SK-N-SH treated with all-trans-retinoic acid at 6 μM for 48 hours (cell line): Measurements from ENCODE around the gene ACP1.

Experiments
- ATAC-seq: fragments of 200-7000 bp; cut with Tn5 transposase; 3 replicates; pipeline ENCODE4 v1.9.1; 2020; ENCODE audit warnings: mild to moderate bottlenecking, moderate library complexity
- ARNTL ChIP-seq: fragments of 450-650 bp; formaldehyde crosslinking; IDR thresholded peaks from 2 replicates; pipeline ENCODE4 v1.5.0; 2020; ENCODE audit warnings: low read depth, mild to moderate bottlenecking, moderate library complexity, borderline replicate concordance
- BACH2 ChIP-seq: fragments of 250-450 bp; sonication (Bioruptor Pico); IDR thresholded peaks from 2 replicates; pipeline ENCODE4 v1.9.0; 2021; ENCODE audit warnings: mild to moderate bottlenecking, borderline replicate concordance
- CSDC2 ChIP-seq: fragments of 250-450 bp; sonication (Bioruptor Pico); IDR thresholded peaks from 2 replicates; pipeline ENCODE4 v1.5.0; 2020; ENCODE audit warnings: mild to moderate bottlenecking, moderate library complexity
- ESRRG ChIP-seq: fragments of 250-450 bp; sonication (Bioruptor Pico); IDR thresholded peaks from 2 replicates; pipeline ENCODE4 v1.6.1; 2021; ENCODE audit warnings: mild to moderate bottlenecking
- GLIS3 ChIP-seq: fragments of 250-450 bp; sonication (Bioruptor Pico); IDR thresholded peaks from 2 replicates; pipeline ENCODE4 v1.5.0; 2020; ENCODE audit warnings: mild to moderate bottlenecking, moderate library complexity
- ISL1 ChIP-seq: fragments of 250-450 bp; sonication (Bioruptor Pico); IDR thresholded peaks from 2 replicates; pipeline ENCODE4 v2.1.2; 2022; ENCODE audit warnings: mild to moderate bottlenecking, moderate library complexity
- OSR1 ChIP-seq: fragments of 250-450 bp; sonication (Bioruptor Pico); IDR thresholded peaks from 2 replicates; pipeline ENCODE4 v1.8.0; 2022; ENCODE audit warnings: moderate library complexity, mild to moderate bottlenecking, inconsistent platforms
- RARB ChIP-seq: fragments of 250-450 bp; sonication (Bioruptor Pico); IDR thresholded peaks from 2 replicates; pipeline ENCODE4 v1.8.0; 2021; ENCODE audit warnings: mild to moderate bottlenecking, moderate library complexity
- SNAI2 ChIP-seq: fragments of 250-450 bp; sonication (Bioruptor Pico); IDR thresholded peaks from 2 replicates; pipeline ENCODE4 v1.5.0; 2020; ENCODE audit warnings: mild to moderate bottlenecking, moderate library complexity
- TCF4 ChIP-seq: fragments of 250-450 bp; sonication (Bioruptor Pico); IDR thresholded peaks from 2 replicates; pipeline ENCODE4 v1.8.0; 2021; ENCODE audit warnings: mild to moderate bottlenecking, moderate library complexity, borderline replicate concordance
- TOX ChIP-seq: fragments of 250-450 bp; sonication (Bioruptor Pico); IDR thresholded peaks from 2 replicates; pipeline ENCODE4 v1.8.0; 2021; ENCODE audit warnings: mild to moderate bottlenecking, moderate library complexity, borderline replicate concordance
- ZC3H10 ChIP-seq: fragments of 250-450 bp; sonication (Bioruptor Pico); IDR thresholded peaks from 2 replicates; pipeline ENCODE4 v1.5.1; 2021; ENCODE audit warnings: mild to moderate bottlenecking, moderate library complexity
- ZFP3 ChIP-seq: fragments of 250-450 bp; sonication (Bioruptor Pico); IDR thresholded peaks from 2 replicates; pipeline ENCODE4 v1.5.0; 2020; ENCODE audit warnings: mild to moderate bottlenecking, moderate library complexity
- ZFP30 ChIP-seq: fragments of 450-650 bp; formaldehyde crosslinking; IDR thresholded peaks from 2 replicates; pipeline ENCODE4 v1.5.0; 2022; ENCODE audit warnings: mild to moderate bottlenecking, moderate library complexity
- ZNF565 ChIP-seq: fragments of 450-650 bp; formaldehyde crosslinking; conservative IDR thresholded peaks from 2 replicates; pipeline ENCODE4 v1.5.0; 2020; ENCODE audit warnings: low read depth, mild to moderate bottlenecking, moderate library complexity
- ZNF70 ChIP-seq: fragments of 450-650 bp; formaldehyde crosslinking; IDR thresholded peaks from 2 replicates; pipeline ENCODE4 v1.5.0; 2020; ENCODE audit warnings: mild to moderate bottlenecking, moderate library complexity
- ZNF8 ChIP-seq: fragments of 450-650 bp; formaldehyde crosslinking; IDR thresholded peaks from 2 replicates; pipeline ENCODE4 v1.5.0; 2020; ENCODE audit warnings: mild to moderate bottlenecking, moderate library complexity
- TF ChIP-seq, protein P1 (sequence below): fragments of 250-450 bp; sonication (Bioruptor Pico); IDR thresholded peaks from 2 replicates; pipeline ENCODE4 v1.5.1; 2021; ENCODE audit warnings: mild to moderate bottlenecking, moderate library complexity
- TF ChIP-seq, protein P2 (sequence below): fragments of 250-450 bp; sonication (Bioruptor Pico); IDR thresholded peaks from 2 replicates; pipeline ENCODE4 v1.8.0; 2020; ENCODE audit warnings: mild to moderate bottlenecking, moderate library complexity, borderline replicate concordance
- TF ChIP-seq, protein P3 (sequence below): fragments of 250-450 bp; sonication (Bioruptor Pico); IDR thresholded peaks from 2 replicates; pipeline ENCODE4 v1.5.0; 2020; ENCODE audit warnings: mild to moderate bottlenecking, moderate library complexity
- TF ChIP-seq, protein P4 (sequence below): fragments of 250-450 bp; sonication (Bioruptor Pico); IDR thresholded peaks from 2 replicates; pipeline ENCODE4 v1.5.1; 2020; ENCODE audit warnings: low read depth, mild to moderate bottlenecking, moderate library complexity

ACP1 gene

DNA sequence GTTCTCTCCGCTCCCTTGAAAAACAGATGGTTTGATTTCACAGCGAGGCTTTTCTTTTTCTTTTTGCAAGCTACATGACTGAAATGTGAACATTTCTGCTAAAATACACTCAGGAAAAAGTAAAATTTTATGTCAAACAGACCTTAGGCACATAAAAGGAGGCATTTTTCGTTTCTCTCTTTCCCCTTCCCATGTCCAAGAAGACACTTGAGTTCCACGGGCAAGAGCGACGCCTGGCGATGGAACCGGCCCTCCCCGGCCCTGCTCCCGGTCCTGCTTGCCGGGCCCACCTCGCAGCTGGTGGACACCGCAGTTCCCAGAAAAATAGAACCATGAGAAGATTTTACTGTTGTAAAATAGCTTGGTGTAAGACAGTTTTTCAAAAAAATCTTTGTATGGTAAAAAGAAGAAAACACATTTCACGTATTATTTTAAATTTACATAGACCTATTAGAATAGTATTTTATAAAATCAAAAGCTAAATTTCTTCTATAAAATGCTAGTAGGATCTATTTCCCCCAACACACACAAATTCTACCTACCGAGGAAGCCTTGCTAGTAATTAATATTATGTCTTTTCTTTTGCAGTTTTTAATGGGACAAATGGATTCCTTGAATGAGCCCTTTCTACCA lies 25.5 kb downstream of the ACP1 start:
- ATAC-seq: peak; percentile 75
- no peak for TF ChIP-seq ESRRG (CRISPR knock-in tag)
- TF ChIP-seq, protein P1, sequence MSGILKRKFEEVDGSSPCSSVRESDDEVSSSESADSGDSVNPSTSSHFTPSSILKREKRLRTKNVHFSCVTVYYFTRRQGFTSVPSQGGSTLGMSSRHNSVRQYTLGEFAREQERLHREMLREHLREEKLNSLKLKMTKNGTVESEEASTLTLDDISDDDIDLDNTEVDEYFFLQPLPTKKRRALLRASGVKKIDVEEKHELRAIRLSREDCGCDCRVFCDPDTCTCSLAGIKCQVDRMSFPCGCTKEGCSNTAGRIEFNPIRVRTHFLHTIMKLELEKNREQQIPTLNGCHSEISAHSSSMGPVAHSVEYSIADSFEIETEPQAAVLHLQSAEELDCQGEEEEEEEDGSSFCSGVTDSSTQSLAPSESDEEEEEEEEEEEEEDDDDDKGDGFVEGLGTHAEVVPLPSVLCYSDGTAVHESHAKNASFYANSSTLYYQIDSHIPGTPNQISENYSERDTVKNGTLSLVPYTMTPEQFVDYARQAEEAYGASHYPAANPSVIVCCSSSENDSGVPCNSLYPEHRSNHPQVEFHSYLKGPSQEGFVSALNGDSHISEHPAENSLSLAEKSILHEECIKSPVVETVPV: no peak
- no peak for TF ChIP-seq ZNF70
- TF ChIP-seq, protein P2, sequence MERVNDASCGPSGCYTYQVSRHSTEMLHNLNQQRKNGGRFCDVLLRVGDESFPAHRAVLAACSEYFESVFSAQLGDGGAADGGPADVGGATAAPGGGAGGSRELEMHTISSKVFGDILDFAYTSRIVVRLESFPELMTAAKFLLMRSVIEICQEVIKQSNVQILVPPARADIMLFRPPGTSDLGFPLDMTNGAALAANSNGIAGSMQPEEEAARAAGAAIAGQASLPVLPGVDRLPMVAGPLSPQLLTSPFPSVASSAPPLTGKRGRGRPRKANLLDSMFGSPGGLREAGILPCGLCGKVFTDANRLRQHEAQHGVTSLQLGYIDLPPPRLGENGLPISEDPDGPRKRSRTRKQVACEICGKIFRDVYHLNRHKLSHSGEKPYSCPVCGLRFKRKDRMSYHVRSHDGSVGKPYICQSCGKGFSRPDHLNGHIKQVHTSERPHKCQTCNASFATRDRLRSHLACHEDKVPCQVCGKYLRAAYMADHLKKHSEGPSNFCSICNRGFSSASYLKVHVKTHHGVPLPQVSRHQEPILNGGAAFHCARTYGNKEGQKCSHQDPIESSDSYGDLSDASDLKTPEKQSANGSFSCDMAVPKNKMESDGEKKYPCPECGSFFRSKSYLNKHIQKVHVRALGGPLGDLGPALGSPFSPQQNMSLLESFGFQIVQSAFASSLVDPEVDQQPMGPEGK (CRISPR knock-in tag): no peak

DNA sequence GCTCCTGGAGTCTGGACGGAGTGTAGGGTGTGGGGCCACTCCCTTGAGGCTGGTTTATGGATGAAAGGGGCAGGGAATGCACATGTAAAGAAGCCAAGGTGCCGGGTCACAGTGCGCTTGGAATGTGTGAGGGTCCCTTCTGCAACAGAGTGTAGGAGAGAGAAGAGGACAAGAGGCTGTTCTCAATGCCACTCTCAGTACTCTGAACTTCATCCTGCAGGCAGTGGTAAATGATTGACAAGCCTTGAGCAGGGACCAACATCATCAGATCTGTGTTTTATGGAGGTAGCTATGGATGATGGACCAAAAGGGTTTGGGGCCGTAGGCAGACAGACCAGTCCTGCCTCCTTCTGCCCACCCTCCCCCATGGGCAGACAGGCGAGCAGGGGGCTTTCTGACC lies 30.3 kb downstream of the ACP1 start:
- TF ChIP-seq ZNF565 (CRISPR knock-in tag) (no peak), SNAI2 (CRISPR knock-in tag) (no peak), CSDC2 (CRISPR knock-in tag) (no peak), ZFP3 (CRISPR knock-in tag) (no peak), ZFP30 (no peak), ESRRG (CRISPR knock-in tag) (no peak), BACH2 (no peak), ARNTL (no peak), TCF4 (CRISPR knock-in tag) (no peak), OSR1 (CRISPR knock-in tag) (no peak), GLIS3 (CRISPR knock-in tag) (no peak), ISL1 (no peak), RARB (CRISPR knock-in tag) (no peak), TOX (CRISPR knock-in tag) (no peak), ZNF8 (CRISPR knock-in tag) (no peak), ZC3H10 (no peak)
- TF ChIP-seq, protein P3, sequence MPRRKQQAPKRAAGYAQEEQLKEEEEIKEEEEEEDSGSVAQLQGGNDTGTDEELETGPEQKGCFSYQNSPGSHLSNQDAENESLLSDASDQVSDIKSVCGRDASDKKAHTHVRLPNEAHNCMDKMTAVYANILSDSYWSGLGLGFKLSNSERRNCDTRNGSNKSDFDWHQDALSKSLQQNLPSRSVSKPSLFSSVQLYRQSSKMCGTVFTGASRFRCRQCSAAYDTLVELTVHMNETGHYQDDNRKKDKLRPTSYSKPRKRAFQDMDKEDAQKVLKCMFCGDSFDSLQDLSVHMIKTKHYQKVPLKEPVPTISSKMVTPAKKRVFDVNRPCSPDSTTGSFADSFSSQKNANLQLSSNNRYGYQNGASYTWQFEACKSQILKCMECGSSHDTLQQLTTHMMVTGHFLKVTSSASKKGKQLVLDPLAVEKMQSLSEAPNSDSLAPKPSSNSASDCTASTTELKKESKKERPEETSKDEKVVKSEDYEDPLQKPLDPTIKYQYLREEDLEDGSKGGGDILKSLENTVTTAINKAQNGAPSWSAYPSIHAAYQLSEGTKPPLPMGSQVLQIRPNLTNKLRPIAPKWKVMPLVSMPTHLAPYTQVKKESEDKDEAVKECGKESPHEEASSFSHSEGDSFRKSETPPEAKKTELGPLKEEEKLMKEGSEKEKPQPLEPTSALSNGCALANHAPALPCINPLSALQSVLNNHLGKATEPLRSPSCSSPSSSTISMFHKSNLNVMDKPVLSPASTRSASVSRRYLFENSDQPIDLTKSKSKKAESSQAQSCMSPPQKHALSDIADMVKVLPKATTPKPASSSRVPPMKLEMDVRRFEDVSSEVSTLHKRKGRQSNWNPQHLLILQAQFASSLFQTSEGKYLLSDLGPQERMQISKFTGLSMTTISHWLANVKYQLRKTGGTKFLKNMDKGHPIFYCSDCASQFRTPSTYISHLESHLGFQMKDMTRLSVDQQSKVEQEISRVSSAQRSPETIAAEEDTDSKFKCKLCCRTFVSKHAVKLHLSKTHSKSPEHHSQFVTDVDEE (CRISPR knock-in tag): no peak
- TF ChIP-seq, protein P1: no peak
- TF ChIP-seq, protein P4, sequence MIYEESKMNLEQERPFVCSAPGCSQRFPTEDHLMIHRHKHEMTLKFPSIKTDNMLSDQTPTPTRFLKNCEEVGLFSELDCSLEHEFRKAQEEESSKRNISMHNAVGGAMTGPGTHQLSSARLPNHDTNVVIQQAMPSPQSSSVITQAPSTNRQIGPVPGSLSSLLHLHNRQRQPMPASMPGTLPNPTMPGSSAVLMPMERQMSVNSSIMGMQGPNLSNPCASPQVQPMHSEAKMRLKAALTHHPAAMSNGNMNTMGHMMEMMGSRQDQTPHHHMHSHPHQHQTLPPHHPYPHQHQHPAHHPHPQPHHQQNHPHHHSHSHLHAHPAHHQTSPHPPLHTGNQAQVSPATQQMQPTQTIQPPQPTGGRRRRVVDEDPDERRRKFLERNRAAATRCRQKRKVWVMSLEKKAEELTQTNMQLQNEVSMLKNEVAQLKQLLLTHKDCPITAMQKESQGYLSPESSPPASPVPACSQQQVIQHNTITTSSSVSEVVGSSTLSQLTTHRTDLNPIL (CRISPR knock-in tag): no peak
- TF ChIP-seq, protein P2 (CRISPR knock-in tag): no peak
- no peak for ATAC-seq
